Stimulated activated CD4-positive, alpha-beta T cell treated with anti-CD3 and anti-CD28 coated beads, Interleukin-4, amount 100 ng/mL, for 1 hour (primary cell): ENCODE data around the gene MTM1.

ENCODE experiments used
- DNase-seq: peaks from one replicate; pipeline ENCODE4 v3.0.0-alpha.2; 2020

MTM1 gene

DNA sequence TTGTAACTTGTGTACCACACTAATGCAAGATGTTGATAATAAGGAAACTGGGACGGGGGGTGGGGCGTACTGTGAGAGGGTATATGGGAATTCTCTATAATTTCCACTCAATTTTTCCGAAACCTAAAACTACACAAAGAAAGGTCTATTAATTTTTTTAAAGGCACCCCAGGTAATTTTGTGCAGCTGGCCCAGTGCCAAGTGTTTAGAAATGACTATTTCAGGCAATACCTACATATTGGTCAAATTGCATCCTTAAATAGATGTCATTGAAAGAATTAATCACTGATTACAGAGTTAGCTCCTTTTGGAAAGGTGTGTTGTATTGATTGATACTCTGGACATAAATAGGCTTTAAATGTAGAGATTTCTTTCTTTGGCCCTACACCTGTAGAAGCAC lies 114.7 kb downstream of the MTM1 start:
- no peak for DNase-seq

- DNase-seq = no peak
These were observed 115.2 kb downstream of the MTM1 start for GRCh38 chrX:150683536-150684146.

GRCh38 chrX:150688911-150689451 lies 120.6 kb downstream of the MTM1 start:
- no peak for DNase-seq

- no peak for DNase-seq
These were observed 121.7 kb downstream of the MTM1 start for GRCh38 chrX:150690126-150690525.

- no peak for DNase-seq
These were observed 123.9 kb downstream of the MTM1 start for GRCh38 chrX:150692296-150692695.

DNA sequence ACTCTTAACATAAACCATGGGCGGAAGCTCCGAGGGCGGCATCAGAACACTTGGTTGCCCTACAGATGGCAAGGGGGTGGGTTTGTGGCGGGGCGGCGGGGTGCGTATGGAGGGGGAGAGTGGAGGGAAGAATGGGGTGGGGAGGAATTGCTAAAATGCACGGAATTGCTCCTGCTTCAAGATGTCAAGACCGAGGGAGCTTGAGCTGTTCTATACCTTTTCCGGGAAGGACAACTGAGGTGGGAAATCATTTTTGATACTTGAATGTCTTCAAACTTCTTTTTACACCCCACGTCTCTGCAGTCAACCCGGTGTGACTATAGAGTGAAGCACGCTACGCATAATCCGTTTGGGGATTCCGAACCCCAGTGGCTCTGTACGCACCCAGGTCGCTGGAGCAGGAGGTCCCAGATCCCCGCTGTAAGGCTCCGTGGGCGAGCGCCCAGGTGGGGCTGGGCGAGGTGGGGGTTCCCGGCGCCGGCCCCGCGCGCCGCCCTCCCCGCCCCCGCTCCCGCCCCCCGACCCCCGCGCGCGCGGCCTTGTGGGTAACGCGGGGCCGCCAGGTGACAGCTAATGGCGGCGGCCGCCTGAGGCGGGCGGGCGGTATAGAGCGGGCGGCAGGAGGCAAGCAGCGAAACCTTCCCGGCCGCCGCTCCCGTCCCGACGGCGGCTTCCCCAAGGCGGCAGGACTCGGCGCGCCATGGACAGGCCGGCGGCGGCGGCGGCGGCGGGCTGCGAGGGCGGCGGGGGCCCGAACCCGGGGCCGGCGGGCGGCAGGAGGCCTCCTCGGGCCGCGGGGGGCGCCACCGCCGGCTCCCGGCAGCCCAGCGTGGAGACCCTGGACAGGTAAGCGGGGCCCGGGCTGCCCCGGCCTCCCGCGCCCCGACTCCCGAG lies 124.7 kb downstream of the MTM1 start, which contains the start of gene MTMR1:
MTMR1 (plus strand) TSS at position 566 of the 894 bp plus-strand sequence; CDS start at position 701, 135 bp downstream.
- peak; percentile 62 for DNase-seq

GRCh38 chrX:150693725-150694574 lies 125.5 kb downstream of the MTM1 start:
- DNase-seq = peak; percentile 55

DNA sequence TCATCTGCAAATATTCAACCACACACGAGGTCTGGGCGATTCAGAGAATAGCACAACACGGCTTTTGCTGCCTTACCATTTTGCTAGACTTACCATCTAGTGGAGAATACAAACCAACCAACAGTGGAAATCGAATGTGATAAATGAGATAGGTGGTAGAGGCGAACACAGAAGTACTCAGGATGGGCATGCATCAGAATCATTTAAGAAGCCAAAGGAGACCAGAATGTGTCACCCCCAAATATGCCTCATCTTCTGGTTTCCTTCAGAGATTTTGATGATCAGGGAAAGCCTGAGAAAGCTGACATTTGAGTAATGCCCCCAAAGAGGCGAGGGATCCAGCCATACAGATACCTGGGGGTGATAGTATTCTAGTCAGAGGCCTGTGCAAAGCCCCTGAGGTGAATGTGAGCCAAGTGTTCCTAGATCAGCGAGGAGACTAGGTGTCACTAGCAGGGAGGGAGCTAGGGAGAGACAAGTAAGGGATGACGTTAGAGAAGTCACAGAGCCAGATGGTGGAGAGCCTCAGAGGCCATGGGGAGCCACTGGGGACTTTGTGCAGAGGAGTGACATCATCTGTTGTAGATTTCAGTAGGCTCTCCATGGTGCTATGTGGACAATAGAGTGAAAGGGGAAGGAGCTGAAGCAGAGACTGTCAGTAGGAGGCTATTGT lies 126.5 kb downstream of the MTM1 start:
- DNase-seq = peak; percentile 14

- no peak for DNase-seq
These were observed 127.9 kb downstream of the MTM1 start for GRCh38 chrX:150696331-150696730.

GRCh38 chrX:150696866-150697265 lies 128.4 kb downstream of the MTM1 start:
- DNase-seq = no peak

DNA sequence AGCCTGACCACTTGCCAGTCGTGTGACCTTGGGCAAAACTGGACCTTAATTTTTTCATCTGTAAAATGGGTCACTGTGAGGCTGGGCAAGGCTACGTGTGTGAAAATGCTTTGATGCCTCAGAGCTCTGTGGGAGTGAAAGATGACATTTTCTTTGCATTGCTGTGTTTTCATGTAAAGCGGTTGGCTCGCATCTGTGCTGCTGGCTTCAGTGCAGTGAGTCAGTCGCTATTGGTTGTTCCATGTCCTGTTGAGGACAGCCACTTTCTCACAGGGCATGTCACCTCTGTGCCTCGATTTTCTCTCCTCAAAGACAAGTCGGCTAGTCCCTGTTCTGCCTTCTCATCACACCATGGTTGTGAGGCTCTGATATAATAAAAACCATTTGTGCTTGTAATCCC lies 129.2 kb downstream of the MTM1 start:
- DNase-seq = no peak

- no peak for DNase-seq
These were observed 130.6 kb downstream of the MTM1 start for GRCh38 chrX:150698981-150699380.

- no peak for DNase-seq
These were observed 131.7 kb downstream of the MTM1 start for GRCh38 chrX:150700107-150700506.

GRCh38 chrX:150701377-150701776 lies 133.0 kb downstream of the MTM1 start:
- no peak for DNase-seq

- no peak for DNase-seq
These were observed 134.7 kb downstream of the MTM1 start for GRCh38 chrX:150702966-150703694.

DNA sequence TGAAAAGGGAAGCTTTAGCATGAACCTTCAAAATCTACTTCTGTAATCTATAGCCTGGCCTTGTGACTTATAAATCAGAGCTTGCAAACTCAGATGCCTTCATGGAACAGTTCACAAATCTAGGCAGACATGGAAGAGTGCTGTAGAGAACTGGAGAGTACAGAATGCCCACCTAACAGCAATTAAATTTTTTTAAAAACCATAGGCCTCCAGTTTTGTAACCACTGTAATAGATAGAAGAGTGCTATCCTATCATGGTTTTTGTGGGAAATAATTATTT lies 135.2 kb downstream of the MTM1 start:
- DNase-seq = no peak

GRCh38 chrX:150704030-150704613 lies 135.7 kb downstream of the MTM1 start:
- no peak for DNase-seq

GRCh38 chrX:150712619-150713018 lies 144.2 kb downstream of the MTM1 start:
- no peak for DNase-seq

DNA sequence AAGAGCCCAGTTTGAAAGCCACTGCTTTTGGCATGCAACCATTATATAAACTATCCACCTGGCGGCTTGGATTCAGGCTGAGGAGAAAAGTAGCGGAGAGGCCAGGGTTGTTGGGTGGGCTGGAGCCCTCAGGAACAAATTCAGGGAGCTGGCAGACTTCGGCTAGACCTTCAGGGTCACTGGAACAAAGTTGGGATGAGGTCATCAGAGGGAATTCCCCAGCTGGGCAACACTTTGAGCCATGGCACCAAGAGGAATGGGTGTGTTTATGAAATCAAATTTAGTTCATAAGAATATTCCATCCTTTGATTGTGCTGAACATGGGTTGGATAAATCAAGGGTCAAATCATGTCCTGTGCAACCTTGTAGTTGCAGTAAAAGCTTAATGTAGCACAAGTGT lies 146.8 kb downstream of the MTM1 start:
- no peak for DNase-seq

- no peak for DNase-seq
These were observed 151.2 kb downstream of the MTM1 start for GRCh38 chrX:150719621-150720020.
